Heart right ventricle (tissue), 16 donors: ENCODE results near the gene PCNX4. TPM values are rescaled to one million over a fixed set of nuclear protein-coding genes. Genes with fewer than 3 reads are reported as not detected.
A peak's percentile ranks its signal among the peaks of the same experiment; 100 is the strongest.

Experiments
- ATAC-seq, 8 donors: fragments of 200-7000 bp; cut with Tn5 transposase; one replicate each; pipeline ENCODE4 v1.9.1; 2020; ENCODE audit warnings: mild to moderate bottlenecking in 8 of 8, moderate library complexity in 8 of 8, moderate number of reproducible peaks in 1 of 8
- DNase-seq, 2 donors: peaks; one replicate each; pipeline ENCODE4 v3.0.0-alpha.2; 2020
- H3K27ac ChIP-seq, 10 donors: fragments of 200-600 bp; sonication (generic) in 2 of 10; one replicate each; pipeline versions ENCODE4 v1.5.0 to v1.8.0; 2020 to 2022; ENCODE audit warnings: mild to moderate bottlenecking in 3 of 10
- H3K27me3 ChIP-seq, 7 donors: fragments of 200-600 bp; one replicate each; pipeline ENCODE4 v1.8.0; 2021 to 2022; ENCODE audit warnings: mild to moderate bottlenecking in 2 of 7
- H3K36me3 ChIP-seq, 9 donors: fragments of 200-600 bp; sonication (generic) in 1 of 9; one replicate each; pipeline versions ENCODE4 v1.5.0 to v1.8.0; 2020 to 2022; ENCODE audit warnings: mild to moderate bottlenecking in 2 of 9
- H3K4me1 ChIP-seq, 9 donors: fragments of 200-600 bp; sonication (generic) in 1 of 9; one replicate each; pipeline versions ENCODE4 v1.5.0 to v1.8.0; 2020 to 2022; ENCODE audit warnings: mild to moderate bottlenecking in 4 of 9
- H3K4me3 ChIP-seq, 10 donors: fragments of 200-600 bp; sonication (generic) in 2 of 10; one replicate each; pipeline versions ENCODE4 v1.5.0 to v1.8.0; 2020 to 2022; ENCODE audit warnings: mild to moderate bottlenecking in 7 of 10, moderate library complexity in 2 of 10
- H3K9me3 ChIP-seq, 11 donors: fragments of 200-600 bp in 10 of 11; sonication (generic) in 2 of 11; one replicate each; pipeline versions ENCODE4 v1.5.0 to v1.8.0; 2013 to 2022; ENCODE audit warnings: mild to moderate bottlenecking in 2 of 11, control low read depth in 1 of 11, moderate library complexity in 1 of 11
- CTCF ChIP-seq, 9 donors: fragments of 200-600 bp; sonication (generic) in 2 of 9; IDR thresholded peaks; one replicate each; pipeline versions ENCODE4 v1.5.0 to v1.8.0; 2021 to 2022; ENCODE audit warnings: antibody characterized with exemption in 9 of 9, mild to moderate bottlenecking in 5 of 9, moderate library complexity in 1 of 9
- WGBS, 2 donors: extraction: QIAGEN DNeasy Blood & Tissue Kit; methylation state at CpG; one replicate each; pipeline ENCODE4 v1.1.7; 2013; ENCODE audit warnings: inconsistent platforms in 1 of 2; 5-methylcytosine and 5-hydroxymethylcytosine counted together
- intact Hi-C, 10 donors: fragments of 100-400 bp; cut with DNase I; formaldehyde crosslinking; loops; one replicate each; pipeline versions ENCODE4 v1.11.1 to v1.14.2; 2022
- polyA plus RNA-seq, 2 donors: library from polyadenylated mRNA; stranded (reverse); fragments of 200-250 nt; gene quantifications; one replicate each; pipeline ENCODE4 v1.2.3, GENCODE V29; 2013
- total RNA-seq, 10 donors: library from RNA; stranded (reverse); fragmentation: NEBNext Ultra II Directional in 3 of 10; extraction: Animal tissue kit (Norgen Biotek cat#: 25700) in 3 of 10; gene quantifications; one replicate each; pipeline versions ENCODE4 v1.2.1 to v1.2.4, GENCODE V29; 2021 to 2023
- donor health status: Arrhythmogenic right ventricular cardiomyopathy.
- donor health status: ischemic (EF 13 %, LVEDD 7.1; RV severe dilation, severe dysfunction).
- donor health status: healthy with polysubstance abuse.
- donor health status: DM: no; HTN: yes; CAD: no.
- donor health status: DM: no; HTN: no; CAD: no.
- donor health status: ischemic (EF 25% LVEDD 6.9; RV normal size, moderate dysfunction).
- donor health status: ischemic (EF 25% LVEDD 5.7; RV mildly dilated, moderate dysfunction).
- donor health status: healthy.
- donor health status: DM: yes; HTN: yes; CAD: no.
- donor health status: Ischemic cardiomyopathy.
- donor health status: ischemic (EF 35%, LVEDD 5.7; RV mildly dilated, moderate dysfunction).
- donor health status: nonischemic (EF 11% LVEDD 7.7; RV severe dilation, severe dysfunction).
- donor health status: DM: yes; HTN: yes; CAD: no.
- donor health status: PGD.
- donor health status: ischemic (EF 29% LVEDD 5.4; RV normal size, mild dysfunction).
- donor health status: nonischemic (EF 23%, LVEDD 6.1; RV moderate dilation, normal function).

The PCNX4 gene
- total and polyA plus RNA-seq, 12 donors, result 10.9 to 56.7 (median 31.2) TPM

GRCh38 chr14:60196291-60196690, 104.6 kb downstream of the PCNX4 start:
- Histone ChIP-seq H3K36me3 (no peaks in the 10 kb centered on the region), H3K27me3 (no peaks in the 10 kb centered on the region), H3K9me3 (peaks cover 0 to 27% (median 11%) of the 10 kb centered on the region in 11 donors), H3K4me1 (peaks cover 0 to 6% (median 0%) of the 10 kb centered on the region in 9 donors), H3K4me3 (no peak overlapping the region), H3K27ac (no peak overlapping the region)
- ATAC-seq, result no peak
- WGBS, 2 donors, result 56 to 71% methylated on average over 2 of the region's 2 CpGs
- no peak for TF ChIP-seq CTCF (IDR thresholded peaks at IDR 0.05)
- no peak for DNase-seq
- intact Hi-C loops, result loop anchor here in 7 of 10 donors (5.0 to 10.0 kb wide), 7 partner anchors 129 to 369 kb away; partner anchors contain the start of gene C14orf39 (in 1 of the 7)

GRCh38 chr14:60197629-60198303, 106.0 kb downstream of the PCNX4 start:
- 67 to 71% methylated on average over 1 of the region's 1 CpG for WGBS, 2 donors
- Histone ChIP-seq H3K36me3 (no peaks in the 10 kb centered on the region), H3K27me3 (no peaks in the 10 kb centered on the region), H3K4me3 (no peak overlapping the region), H3K4me1 (peaks cover 0 to 6% (median 0%) of the 10 kb centered on the region in 9 donors), H3K9me3 (peaks cover 0 to 30% (median 13%) of the 10 kb centered on the region in 11 donors), H3K27ac (no peak overlapping the region)
- ATAC-seq (no peak), DNase-seq (no peak)
- intact Hi-C loops, result loop anchor here in 7 of 10 donors (5.0 to 10.0 kb wide), 7 partner anchors 127 to 367 kb away; partner anchors contain the start of gene C14orf39 (in 1 of the 7)
- no peak for TF ChIP-seq CTCF (IDR thresholded peaks at IDR 0.05)

GRCh38 chr14:60199321-60199720, 107.6 kb downstream of the PCNX4 start:
- TF ChIP-seq CTCF (IDR thresholded peaks at IDR 0.05), result no peak
- no peak overlapping the region for H3K4me3 ChIP-seq
- H3K27me3 ChIP-seq, result no peaks in the 10 kb centered on the region
- DNase-seq (no peak), ATAC-seq (no peak)
- H3K36me3 ChIP-seq, result no peaks in the 10 kb centered on the region
- intact Hi-C loops, result loop anchor here in 7 of 10 donors (5.0 to 10.0 kb wide), 7 partner anchors 125 to 365 kb away; partner anchors contain the start of gene C14orf39 (in 1 of the 7)
- peaks cover 0 to 13% (median 4%) of the 10 kb centered on the region in 9 donors for H3K4me1 ChIP-seq
- H3K9me3 ChIP-seq, result peaks cover 0 to 30% (median 13%) of the 10 kb centered on the region in 11 donors
- no peak overlapping the region for H3K27ac ChIP-seq

- Histone ChIP-seq H3K9me3 (peaks cover 0 to 21% (median 8%) of the 10 kb centered on the region in 11 donors), H3K4me1 (peaks cover 0 to 15% (median 8%) of the 10 kb centered on the region in 9 donors), H3K27me3 (no peaks in the 10 kb centered on the region), H3K27ac (peak overlapping the region in 6 of 10 donors; percentile 2 to 44 (median 27)), H3K4me3 (no peak overlapping the region), H3K36me3 (no peaks in the 10 kb centered on the region)
- TF ChIP-seq CTCF (IDR thresholded peaks at IDR 0.05), result no peak
- 51 to 58% methylated on average over 8 of the region's 8 CpGs for WGBS, 2 donors
- DNase-seq, result no peak
- ATAC-seq, result peak in 3 of 8 donors; percentile 17 to 53 (median 19)
- intact Hi-C loops, result no loop called here
These were observed 112.5 kb downstream of the PCNX4 start for GRCh38 chr14:60204104-60204842.
